Mucosa of stomach (tissue), 1 donor: Measurements from ENCODE around the gene ERC2.

Source experiments
- H3K27me3 ChIP-seq: one replicate; pipeline ENCODE4 v1.7.0; 2013; ENCODE audit warnings: mild to moderate bottlenecking, low read length; ENCODE audit not compliant: control insufficient read depth, insufficient read depth
- H3K36me3 ChIP-seq: one replicate; pipeline ENCODE4 v1.7.0; 2013; ENCODE audit warnings: low read length; ENCODE audit not compliant: control insufficient read depth, insufficient read depth
- H3K4me1 ChIP-seq: one replicate; pipeline ENCODE4 v1.7.0; 2013; ENCODE audit warnings: mild to moderate bottlenecking, low read length; ENCODE audit not compliant: control insufficient read depth, insufficient read depth
- H3K4me3 ChIP-seq: one replicate; pipeline ENCODE4 v1.7.0; 2013; ENCODE audit warnings: low read length
- H3K9ac ChIP-seq: one replicate; pipeline ENCODE4 v1.7.0; 2013; ENCODE audit warnings: mild to moderate bottlenecking, low read length, moderate library complexity
- H3K9me3 ChIP-seq: one replicate; pipeline ENCODE4 v1.7.0; 2013; ENCODE audit warnings: mild to moderate bottlenecking, low read length, moderate library complexity; ENCODE audit not compliant: control insufficient read depth
- donor health status: Pancreatic carcinoma.

Gene ERC2

DNA sequence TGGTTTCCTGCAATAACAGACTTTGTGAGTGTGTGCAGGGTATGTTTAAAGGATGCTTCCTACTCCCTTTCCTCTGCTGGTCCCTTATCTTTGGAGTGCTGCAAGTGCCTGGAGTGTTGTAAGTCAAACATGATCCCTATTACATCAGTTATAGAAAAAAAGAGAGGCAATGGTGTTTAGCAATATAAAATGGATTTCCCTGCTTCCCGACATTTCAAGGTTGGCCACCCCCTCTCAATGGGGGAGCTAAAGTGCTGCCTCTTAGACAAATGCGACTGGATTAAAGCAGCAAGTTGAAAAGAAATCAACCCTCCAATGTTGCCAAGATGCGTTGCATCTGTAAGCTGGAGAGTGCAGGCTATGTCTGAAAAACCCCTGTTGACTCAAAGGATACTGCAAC lies 778.1 kb downstream of the ERC2 start:
- H3K9ac ChIP-seq = no peak overlapping the region
- H3K4me3 ChIP-seq = no peak overlapping the region
- H3K36me3 ChIP-seq = no peaks in the 10 kb centered on the region
- no peaks in the 10 kb centered on the region for H3K4me1 ChIP-seq
- H3K27me3 ChIP-seq = no peaks in the 10 kb centered on the region
- no peaks in the 10 kb centered on the region for H3K9me3 ChIP-seq

DNA sequence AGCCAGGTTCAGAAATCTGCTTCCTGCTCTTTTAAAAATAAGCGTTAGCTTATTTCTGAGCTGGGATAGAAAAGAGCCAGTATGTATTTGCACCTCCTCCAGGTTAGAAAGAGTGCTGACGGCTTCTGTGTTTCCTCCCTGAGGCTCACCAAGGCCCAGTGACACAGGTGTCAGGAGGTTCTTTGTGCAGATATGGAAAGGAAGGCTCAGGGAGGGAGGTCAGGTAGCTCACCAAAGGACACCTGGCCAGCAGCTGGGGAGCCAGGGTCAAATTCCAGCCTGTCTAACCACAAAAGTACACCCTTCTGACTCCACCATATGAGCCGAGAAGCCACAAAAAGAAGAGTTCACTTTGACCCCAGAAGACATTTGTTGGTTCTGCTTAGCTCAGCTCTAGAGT lies 780.1 kb downstream of the ERC2 start:
- no peaks in the 10 kb centered on the region for H3K4me1 ChIP-seq
- H3K27me3 ChIP-seq = no peaks in the 10 kb centered on the region
- no peak overlapping the region for H3K9ac ChIP-seq
- no peaks in the 10 kb centered on the region for H3K9me3 ChIP-seq
- no peaks in the 10 kb centered on the region for H3K36me3 ChIP-seq
- no peak overlapping the region for H3K4me3 ChIP-seq

DNA sequence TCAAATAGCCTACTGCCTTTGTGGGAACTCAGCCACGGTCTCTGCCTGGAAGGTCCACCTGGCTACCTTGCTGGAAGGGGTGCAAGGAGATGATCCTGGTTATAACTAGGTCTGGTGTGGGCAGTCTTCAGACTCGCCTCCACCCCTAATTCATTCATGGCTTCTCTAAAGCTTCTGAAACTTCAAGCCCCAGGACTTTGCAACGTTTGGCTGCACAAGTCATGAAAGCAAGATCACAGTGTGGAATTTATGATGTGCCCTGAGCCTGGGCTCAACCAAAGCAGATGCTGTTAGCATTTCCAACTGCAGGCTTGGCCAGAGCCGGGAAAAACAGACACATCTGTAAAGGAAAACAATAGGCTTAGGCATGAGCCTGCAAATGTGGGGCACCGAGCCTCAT lies 780.7 kb downstream of the ERC2 start:
- Histone ChIP-seq H3K4me1 (no peaks in the 10 kb centered on the region), H3K9me3 (no peaks in the 10 kb centered on the region), H3K4me3 (no peak overlapping the region), H3K36me3 (no peaks in the 10 kb centered on the region), H3K27me3 (no peaks in the 10 kb centered on the region), H3K9ac (no peak overlapping the region)

DNA sequence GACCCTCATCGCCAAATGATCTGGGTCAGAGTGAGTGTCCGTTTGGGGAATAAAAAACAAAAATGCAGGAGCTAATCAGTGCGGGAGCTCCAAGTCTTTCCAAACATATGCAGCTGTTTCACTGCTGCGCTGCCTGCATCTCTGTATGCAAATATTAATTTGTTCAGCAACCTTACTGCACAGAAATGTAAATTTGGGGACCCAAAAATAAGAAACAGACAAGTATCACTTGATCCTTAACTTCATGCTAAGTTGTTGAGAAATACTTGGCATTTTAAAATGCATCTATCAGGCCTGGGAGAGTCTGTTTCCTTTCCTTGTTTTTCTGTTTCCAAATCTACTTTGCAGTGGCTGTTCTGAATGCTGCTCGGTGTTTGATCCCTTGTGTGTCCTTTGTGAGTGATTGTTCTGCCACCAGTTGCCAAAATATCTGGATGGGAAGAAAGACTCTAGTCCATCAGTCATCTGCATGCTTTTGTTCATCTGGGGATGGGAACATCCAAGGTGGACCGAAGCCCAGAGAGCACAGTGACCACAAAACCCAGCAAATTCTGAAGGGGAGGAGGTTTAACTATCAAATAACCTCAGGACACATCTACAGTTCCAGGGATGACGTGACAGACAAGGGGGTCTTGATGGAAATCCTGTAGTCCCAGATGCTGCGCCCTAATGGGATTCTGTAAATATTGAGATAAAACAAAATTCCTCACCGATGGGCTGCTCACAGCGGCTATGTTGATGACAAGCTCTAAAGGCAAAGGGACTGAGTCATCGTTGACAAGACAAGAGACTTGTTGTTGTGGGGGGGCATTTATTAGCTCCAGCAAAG lies 781.6 kb downstream of the ERC2 start:
- no peaks in the 10 kb centered on the region for H3K27me3 ChIP-seq
- H3K9me3 ChIP-seq = no peaks in the 10 kb centered on the region
- H3K9ac ChIP-seq = no peak overlapping the region
- no peak overlapping the region for H3K4me3 ChIP-seq
- H3K36me3 ChIP-seq = no peaks in the 10 kb centered on the region
- H3K4me1 ChIP-seq = no peaks in the 10 kb centered on the region

DNA sequence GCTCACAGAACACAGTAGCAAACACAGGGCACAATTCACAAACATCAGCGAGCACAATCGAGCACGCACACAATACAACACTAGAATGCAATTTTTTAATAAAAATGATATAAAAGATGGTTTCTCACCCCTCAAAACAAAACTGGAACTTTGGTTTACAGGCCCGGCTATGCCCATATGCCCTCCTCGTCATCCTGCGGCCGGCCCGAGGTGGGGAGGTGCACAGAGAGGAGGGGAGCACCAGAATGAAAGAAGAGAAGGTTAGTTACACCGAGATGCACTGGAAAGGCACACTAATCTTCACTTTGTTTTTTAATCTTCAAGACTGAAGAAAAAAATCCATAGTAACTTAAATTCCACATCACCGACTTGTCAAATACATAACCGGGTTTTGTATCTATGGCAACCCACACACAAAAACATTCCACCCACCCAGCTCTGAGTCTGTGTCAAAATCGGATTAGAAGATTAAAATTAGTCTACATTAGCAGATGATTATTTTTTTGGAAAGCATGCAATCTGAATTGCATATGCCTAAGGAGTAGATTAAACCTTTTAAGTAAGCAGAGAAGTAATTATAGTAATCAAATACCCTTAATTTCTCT lies 784.5 kb downstream of the ERC2 start:
- Histone ChIP-seq H3K36me3 (no peaks in the 10 kb centered on the region), H3K4me3 (no peak overlapping the region), H3K4me1 (no peaks in the 10 kb centered on the region), H3K9ac (no peak overlapping the region), H3K27me3 (no peaks in the 10 kb centered on the region), H3K9me3 (no peaks in the 10 kb centered on the region)

DNA sequence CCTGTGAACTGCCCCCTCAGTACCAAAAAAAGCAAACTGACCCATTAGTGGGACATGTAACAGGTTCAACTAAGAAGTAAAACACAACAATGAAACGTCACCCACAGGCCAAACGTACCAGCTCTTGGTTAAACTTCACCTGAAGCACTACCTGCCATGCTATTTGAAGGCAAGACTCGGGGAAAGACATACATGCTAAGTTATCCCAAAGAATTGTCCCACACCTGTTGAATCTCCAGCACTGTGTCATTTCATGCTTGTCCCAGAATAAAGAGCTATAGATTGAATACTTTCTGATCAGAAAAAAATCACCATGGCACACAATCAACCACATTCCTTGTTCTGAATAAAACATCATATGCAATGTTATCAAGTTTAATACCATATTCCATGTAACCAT lies 785.8 kb downstream of the ERC2 start:
- Histone ChIP-seq H3K4me1 (no peaks in the 10 kb centered on the region), H3K4me3 (no peak overlapping the region), H3K27me3 (no peaks in the 10 kb centered on the region), H3K9ac (no peak overlapping the region), H3K9me3 (no peaks in the 10 kb centered on the region), H3K36me3 (no peaks in the 10 kb centered on the region)

DNA sequence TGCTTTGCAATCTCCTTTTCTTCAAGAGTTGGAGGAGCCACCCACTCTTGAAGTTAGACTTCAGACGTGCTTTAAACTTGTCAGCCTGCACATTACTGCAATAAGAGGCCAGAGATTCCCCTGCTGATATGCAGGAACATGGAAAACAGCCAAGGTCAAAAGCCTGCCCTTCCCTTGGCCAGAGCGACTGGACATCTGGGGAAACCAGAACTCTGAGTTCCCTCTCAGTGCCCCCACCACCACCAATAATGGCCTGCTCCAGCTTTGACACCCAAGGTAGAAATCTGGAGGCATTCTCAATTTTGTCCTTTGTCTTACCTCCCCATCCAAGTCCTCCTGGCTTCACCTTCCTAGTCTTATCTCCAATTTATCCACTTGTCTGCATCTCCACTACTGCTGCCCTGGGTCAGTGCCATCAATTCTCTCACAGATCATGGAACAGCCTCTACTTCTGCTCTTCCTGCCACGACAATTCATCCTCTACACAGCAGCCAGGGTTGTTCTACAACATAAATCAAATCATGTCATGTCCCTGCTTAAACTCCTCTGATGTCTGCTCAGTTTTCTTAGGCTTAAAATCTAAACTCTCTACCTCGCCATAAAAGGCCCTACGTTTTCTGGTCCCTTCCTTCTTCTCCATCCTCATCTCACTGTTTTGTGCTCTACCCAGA lies 789.6 kb downstream of the ERC2 start:
- no peak overlapping the region for H3K9ac ChIP-seq
- no peaks in the 10 kb centered on the region for H3K4me1 ChIP-seq

DNA sequence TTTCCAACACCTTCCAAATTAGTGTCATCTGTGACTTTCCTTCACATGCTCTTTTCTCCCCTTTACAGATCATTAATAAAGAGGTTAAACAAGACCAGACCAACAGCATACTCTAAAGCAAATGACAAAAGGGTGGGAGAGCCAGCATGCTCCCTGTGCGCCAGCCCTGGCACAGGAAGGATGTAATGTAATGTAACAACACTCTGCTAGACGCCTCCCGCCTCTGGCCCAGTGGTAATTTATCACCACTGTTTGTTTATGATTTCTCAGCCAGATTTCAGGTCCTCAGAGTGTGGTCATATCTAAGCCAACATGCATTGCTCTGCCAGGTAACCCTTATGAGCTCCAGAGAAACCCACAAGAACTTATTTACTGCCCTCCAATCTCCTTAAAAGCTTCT lies 791.6 kb downstream of the ERC2 start:
- H3K4me3 ChIP-seq = no peak overlapping the region
- H3K4me1 ChIP-seq = no peaks in the 10 kb centered on the region
- H3K36me3 ChIP-seq = no peaks in the 10 kb centered on the region
- no peak overlapping the region for H3K9ac ChIP-seq
- H3K27me3 ChIP-seq = no peaks in the 10 kb centered on the region
- H3K9me3 ChIP-seq = no peaks in the 10 kb centered on the region

More for the DNA sequence above, 789.6 kb downstream of the ERC2 start:
- H3K9me3 ChIP-seq = no peaks in the 10 kb centered on the region
- H3K27me3 ChIP-seq = no peaks in the 10 kb centered on the region
- no peaks in the 10 kb centered on the region for H3K36me3 ChIP-seq
- no peak overlapping the region for H3K4me3 ChIP-seq

DNA sequence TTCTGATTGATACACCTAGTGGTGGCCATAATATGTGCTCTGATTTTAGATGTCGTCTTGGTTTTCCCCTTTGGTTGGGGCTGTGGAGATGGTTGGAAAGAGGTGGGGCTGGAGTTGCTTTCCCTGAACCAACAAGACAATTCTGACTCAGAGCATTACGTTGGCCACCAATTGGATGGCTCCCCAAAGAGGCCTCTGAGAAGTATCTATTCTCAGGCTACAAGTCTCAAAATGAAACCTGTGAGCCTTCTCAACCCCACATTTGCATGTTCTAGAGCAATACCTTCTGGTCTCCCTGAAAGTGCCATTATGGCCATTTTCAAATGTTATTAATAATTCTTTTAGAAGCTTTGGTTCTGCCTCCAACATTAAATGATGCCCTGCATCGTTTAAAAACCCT lies 792.8 kb downstream of the ERC2 start:
- H3K4me3 ChIP-seq = no peak overlapping the region
- no peaks in the 10 kb centered on the region for H3K27me3 ChIP-seq
- H3K4me1 ChIP-seq = no peaks in the 10 kb centered on the region
- no peak overlapping the region for H3K9ac ChIP-seq
- H3K36me3 ChIP-seq = no peaks in the 10 kb centered on the region
- no peaks in the 10 kb centered on the region for H3K9me3 ChIP-seq

DNA sequence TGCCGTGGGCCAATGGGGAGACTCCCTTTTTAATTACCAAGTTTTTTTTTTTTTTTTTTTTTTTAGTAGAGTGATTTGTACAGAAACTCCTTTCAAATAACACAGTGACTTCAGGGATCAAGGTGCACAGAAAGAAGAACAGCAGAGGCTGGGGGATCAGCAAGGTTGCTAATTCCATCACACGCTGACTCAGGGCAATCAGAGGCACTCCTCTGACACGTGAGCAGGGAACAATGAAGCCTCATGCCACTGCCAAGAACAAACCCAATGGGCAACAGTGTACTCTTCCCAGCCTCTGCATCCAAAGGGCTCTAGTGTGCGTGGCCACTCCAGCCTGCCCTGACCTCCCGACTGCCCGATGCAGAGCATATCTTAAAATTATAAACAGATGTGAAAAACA lies 794.5 kb downstream of the ERC2 start:
- Histone ChIP-seq H3K27me3 (no peaks in the 10 kb centered on the region), H3K4me1 (no peaks in the 10 kb centered on the region), H3K9ac (no peak overlapping the region), H3K9me3 (no peaks in the 10 kb centered on the region), H3K4me3 (no peak overlapping the region), H3K36me3 (no peaks in the 10 kb centered on the region)

DNA sequence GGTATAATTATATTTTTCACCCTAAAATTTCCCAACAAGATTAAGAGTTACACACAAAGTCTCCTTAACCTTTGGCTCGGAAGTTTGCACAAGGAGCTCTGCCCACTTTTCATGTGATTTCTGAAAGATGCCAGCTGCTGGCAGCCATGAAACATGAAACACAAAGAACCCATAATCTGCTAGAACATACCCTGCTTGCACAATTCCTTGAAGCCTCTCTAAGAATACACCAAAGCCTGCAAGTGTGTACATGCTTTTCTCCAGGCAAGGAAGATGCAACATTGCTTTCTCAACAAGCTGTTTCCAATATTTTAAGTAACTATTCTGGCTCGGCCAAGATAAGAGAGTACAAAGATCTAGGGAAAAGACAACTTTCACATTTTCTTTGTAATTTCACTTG lies 799.1 kb downstream of the ERC2 start:
- Histone ChIP-seq H3K4me3 (no peak overlapping the region), H3K27me3 (no peaks in the 10 kb centered on the region), H3K9me3 (no peaks in the 10 kb centered on the region), H3K9ac (no peak overlapping the region), H3K36me3 (no peaks in the 10 kb centered on the region), H3K4me1 (no peaks in the 10 kb centered on the region)

DNA sequence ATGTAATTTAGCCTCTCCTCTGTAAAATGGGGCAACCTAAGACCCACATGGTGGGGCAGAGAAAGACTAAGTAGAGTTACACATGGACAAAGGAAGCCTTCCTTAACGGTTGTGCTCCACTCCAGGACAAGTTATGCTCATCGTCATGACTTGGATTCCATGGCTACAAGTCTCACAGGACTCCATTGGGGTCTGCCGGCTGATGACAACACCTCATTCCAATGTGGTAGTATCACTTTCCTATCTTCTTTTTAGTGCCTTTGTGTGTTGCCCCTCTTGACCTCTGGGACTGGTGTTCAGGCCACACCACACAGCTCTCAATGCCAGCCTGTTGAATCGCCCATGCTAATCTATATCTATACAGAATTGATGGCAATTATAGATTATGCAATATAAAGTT lies 799.9 kb downstream of the ERC2 start:
- no peaks in the 10 kb centered on the region for H3K36me3 ChIP-seq

More for the DNA sequence above, 799.9 kb downstream of the ERC2 start:
- no peaks in the 10 kb centered on the region for H3K9me3 ChIP-seq
- no peak overlapping the region for H3K4me3 ChIP-seq
- no peaks in the 10 kb centered on the region for H3K27me3 ChIP-seq
- no peak overlapping the region for H3K9ac ChIP-seq
- no peaks in the 10 kb centered on the region for H3K4me1 ChIP-seq
